ENCODE results near the gene ABHD16A. TPM values are rescaled to one million over a fixed set of nuclear protein-coding genes. Genes with fewer than 3 reads are reported as not detected.

The ABHD16A gene
- total and polyA plus RNA-seq, 2 of the 13 experiments (the other 11 are each of a cell fraction or from before 2014, with no cell fraction given) = 43.5 to 45.4 TPM

DNA sequence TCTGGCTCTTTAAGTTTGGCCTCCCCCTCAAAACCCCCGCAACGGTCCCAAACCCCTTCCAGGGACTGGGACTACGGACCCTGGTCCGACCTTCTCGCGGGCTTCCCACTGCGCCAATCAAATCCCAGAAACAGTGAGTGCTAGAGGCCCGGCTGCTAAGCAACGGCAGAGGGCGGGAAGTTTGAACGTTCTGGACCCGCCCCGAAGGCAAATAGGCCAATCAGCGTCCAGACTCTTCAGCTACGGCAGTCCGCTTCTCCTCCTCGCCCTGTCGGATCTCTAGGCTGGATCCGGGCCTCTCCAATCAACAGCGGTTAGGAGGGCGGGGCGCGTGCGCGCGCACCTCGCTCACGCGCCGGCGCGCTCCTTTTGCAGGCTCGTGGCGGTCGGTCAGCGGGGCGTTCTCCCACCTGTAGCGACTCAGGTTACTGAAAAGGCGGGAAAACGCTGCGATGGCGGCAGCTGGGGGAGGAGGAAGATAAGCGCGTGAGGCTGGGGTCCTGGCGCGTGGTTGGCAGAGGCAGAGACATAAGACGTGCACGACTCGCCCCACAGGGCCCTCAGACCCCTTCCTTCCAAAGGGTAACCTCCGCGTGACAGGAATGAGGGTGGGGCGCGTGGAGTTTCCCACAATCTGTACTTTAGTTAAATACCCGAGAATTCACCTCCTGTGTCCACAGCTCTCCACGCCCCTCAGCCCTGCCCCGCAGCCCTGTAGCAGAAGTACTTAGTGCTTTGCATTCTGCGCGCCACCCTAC, 36.7 kb upstream of the ABHD16A start, which contains the start of gene MSH5 (continued):
- TF ChIP-seq ZFAT (CRISPR knock-in tag; conservative IDR thresholded peaks at IDR 0.05) (no peak), NFYB (CRISPR knock-in tag; IDR thresholded peaks at IDR 0.05) (peak; percentile 98), RAD51 (IDR thresholded peaks at IDR 0.05; ENCODE audit: borderline replicate concordance) (no peak), FOXM1 (CRISPR knock-in tag; IDR thresholded peaks at IDR 0.05) (peak; percentile 67; the same call in 1 of the 2 replicates), ZNF282 (IDR thresholded peaks at IDR 0.05; ENCODE audit: partially characterized antibody) (no peak), ZNF761 (CRISPR knock-in tag; conservative IDR thresholded peaks at IDR 0.05) (peak; percentile 85), PAX8 (CRISPR knock-in tag; IDR thresholded peaks at IDR 0.05; ENCODE audit: borderline replicate concordance) (peak; percentile 98; the same call in 1 of the 2 replicates), SUZ12 (IDR thresholded peaks at IDR 0.05; ENCODE audit: low read depth, low read length) (no peak), GFI1 (CRISPR knock-in tag; IDR thresholded peaks at IDR 0.05; ENCODE audit: borderline replicate concordance) (peak; percentile 88), ZFP90 (CRISPR knock-in tag; IDR thresholded peaks at IDR 0.05; ENCODE audit: borderline replicate concordance) (peak; percentile 98), ZNF652 (CRISPR knock-in tag; IDR thresholded peaks at IDR 0.05; ENCODE audit: borderline replicate concordance, low read depth) (no peak), ZSCAN30 (CRISPR knock-in tag; IDR thresholded peaks at IDR 0.05) (peak; percentile 95), TCF7 (IDR thresholded peaks at IDR 0.05; ENCODE audit: low read depth) (no peak; the same call in 1 of the 2 replicates), ZNF724P (CRISPR knock-in tag; IDR thresholded peaks at IDR 0.05; ENCODE audit: borderline replicate concordance) (peak; percentile 97), PRPF4 (IDR thresholded peaks at IDR 0.05; ENCODE audit: low read depth, low read length, poor library complexity, severe bottlenecking) (peak; percentile 88), ISL2 (CRISPR knock-in tag; IDR thresholded peaks at IDR 0.05) (peak; percentile 58; the same call in 1 of the 2 replicates), ZNF484 (CRISPR knock-in tag; IDR thresholded peaks at IDR 0.05; ENCODE audit: borderline replicate concordance, low read depth) (peak; percentile 90; the same call in 1 of the 2 replicates), MBNL3 (CRISPR knock-in tag; conservative IDR thresholded peaks at IDR 0.05) (no peak), ELF3 (CRISPR knock-in tag; IDR thresholded peaks at IDR 0.05) (peak; percentile 47), NFKB2 (CRISPR knock-in tag; IDR thresholded peaks at IDR 0.05; ENCODE audit: borderline replicate concordance) (peak; percentile 98)
- TF ChIP-seq, protein P1, sequence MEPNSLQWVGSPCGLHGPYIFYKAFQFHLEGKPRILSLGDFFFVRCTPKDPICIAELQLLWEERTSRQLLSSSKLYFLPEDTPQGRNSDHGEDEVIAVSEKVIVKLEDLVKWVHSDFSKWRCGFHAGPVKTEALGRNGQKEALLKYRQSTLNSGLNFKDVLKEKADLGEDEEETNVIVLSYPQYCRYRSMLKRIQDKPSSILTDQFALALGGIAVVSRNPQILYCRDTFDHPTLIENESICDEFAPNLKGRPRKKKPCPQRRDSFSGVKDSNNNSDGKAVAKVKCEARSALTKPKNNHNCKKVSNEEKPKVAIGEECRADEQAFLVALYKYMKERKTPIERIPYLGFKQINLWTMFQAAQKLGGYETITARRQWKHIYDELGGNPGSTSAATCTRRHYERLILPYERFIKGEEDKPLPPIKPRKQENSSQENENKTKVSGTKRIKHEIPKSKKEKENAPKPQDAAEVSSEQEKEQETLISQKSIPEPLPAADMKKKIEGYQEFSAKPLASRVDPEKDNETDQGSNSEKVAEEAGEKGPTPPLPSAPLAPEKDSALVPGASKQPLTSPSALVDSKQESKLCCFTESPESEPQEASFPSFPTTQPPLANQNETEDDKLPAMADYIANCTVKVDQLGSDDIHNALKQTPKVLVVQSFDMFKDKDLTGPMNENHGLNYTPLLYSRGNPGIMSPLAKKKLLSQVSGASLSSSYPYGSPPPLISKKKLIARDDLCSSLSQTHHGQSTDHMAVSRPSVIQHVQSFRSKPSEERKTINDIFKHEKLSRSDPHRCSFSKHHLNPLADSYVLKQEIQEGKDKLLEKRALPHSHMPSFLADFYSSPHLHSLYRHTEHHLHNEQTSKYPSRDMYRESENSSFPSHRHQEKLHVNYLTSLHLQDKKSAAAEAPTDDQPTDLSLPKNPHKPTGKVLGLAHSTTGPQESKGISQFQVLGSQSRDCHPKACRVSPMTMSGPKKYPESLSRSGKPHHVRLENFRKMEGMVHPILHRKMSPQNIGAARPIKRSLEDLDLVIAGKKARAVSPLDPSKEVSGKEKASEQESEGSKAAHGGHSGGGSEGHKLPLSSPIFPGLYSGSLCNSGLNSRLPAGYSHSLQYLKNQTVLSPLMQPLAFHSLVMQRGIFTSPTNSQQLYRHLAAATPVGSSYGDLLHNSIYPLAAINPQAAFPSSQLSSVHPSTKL (CRISPR knock-in tag; IDR thresholded peaks at IDR 0.05) = peak; percentile 41; the same call in 1 of the 2 replicates
- TF ChIP-seq, protein P2, sequence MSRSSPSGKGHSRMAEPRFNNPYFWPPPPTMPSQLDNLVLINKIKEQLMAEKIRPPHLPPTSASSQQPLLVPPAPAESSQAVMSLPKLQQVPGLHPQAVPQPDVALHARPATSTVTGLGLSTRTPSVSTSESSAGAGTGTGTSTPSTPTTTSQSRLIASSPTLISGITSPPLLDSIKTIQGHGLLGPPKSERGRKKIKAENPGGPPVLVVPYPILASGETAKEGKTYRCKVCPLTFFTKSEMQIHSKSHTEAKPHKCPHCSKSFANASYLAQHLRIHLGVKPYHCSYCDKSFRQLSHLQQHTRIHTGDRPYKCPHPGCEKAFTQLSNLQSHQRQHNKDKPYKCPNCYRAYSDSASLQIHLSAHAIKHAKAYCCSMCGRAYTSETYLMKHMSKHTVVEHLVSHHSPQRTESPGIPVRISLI (CRISPR knock-in tag; IDR thresholded peaks at IDR 0.05; ENCODE audit: borderline replicate concordance) = peak; percentile 53; the same call in 1 of the 2 replicates
- TF ChIP-seq, protein P3, sequence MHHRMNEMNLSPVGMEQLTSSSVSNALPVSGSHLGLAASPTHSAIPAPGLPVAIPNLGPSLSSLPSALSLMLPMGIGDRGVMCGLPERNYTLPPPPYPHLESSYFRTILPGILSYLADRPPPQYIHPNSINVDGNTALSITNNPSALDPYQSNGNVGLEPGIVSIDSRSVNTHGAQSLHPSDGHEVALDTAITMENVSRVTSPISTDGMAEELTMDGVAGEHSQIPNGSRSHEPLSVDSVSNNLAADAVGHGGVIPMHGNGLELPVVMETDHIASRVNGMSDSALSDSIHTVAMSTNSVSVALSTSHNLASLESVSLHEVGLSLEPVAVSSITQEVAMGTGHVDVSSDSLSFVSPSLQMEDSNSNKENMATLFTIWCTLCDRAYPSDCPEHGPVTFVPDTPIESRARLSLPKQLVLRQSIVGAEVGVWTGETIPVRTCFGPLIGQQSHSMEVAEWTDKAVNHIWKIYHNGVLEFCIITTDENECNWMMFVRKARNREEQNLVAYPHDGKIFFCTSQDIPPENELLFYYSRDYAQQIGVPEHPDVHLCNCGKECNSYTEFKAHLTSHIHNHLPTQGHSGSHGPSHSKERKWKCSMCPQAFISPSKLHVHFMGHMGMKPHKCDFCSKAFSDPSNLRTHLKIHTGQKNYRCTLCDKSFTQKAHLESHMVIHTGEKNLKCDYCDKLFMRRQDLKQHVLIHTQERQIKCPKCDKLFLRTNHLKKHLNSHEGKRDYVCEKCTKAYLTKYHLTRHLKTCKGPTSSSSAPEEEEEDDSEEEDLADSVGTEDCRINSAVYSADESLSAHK (CRISPR knock-in tag; IDR thresholded peaks at IDR 0.05; ENCODE audit: borderline replicate concordance) = peak; percentile 92; the same call in 1 of the 2 replicates
